Mesothelial cell of epicardium (in vitro differentiated cells): ENCODE results near the gene EZH2. TPM values are rescaled to one million over a fixed set of nuclear protein-coding genes. Genes with fewer than 3 reads are reported as not detected.

ENCODE experiments used
- DNase-seq, 2 experiments: peaks; one replicate each; pipeline ENCODE4 v3.0.0; 2021; ENCODE audit warnings: low spot score in 2 of 2; ENCODE audit not compliant: unreplicated experiment in 2 of 2
- H3K27ac Mint-ChIP-seq: 2 replicates; pipeline ENCODE4 v1.8.0; 2021; ENCODE audit warnings: mixed read lengths
- H3K27me3 Mint-ChIP-seq: 2 replicates; pipeline ENCODE4 v1.8.0; 2021; ENCODE audit warnings: low read depth, mixed read lengths
- H3K36me3 Mint-ChIP-seq: 2 replicates; pipeline ENCODE4 v1.8.0; 2021; ENCODE audit warnings: mixed read lengths
- H3K4me1 Mint-ChIP-seq: 2 replicates; pipeline ENCODE4 v1.8.0; 2021; ENCODE audit warnings: mixed read lengths
- H3K4me3 Mint-ChIP-seq: 2 replicates; pipeline ENCODE4 v1.8.0; 2021; ENCODE audit warnings: mild to moderate bottlenecking, moderate library complexity, mixed read lengths
- H3K9me3 Mint-ChIP-seq: 2 replicates; pipeline ENCODE4 v1.8.0; 2021; ENCODE audit warnings: mixed read lengths
- CTCF ChIP-seq: fragments of 200-600 bp; sonication (generic); IDR thresholded peaks from one replicate; pipeline ENCODE4 v1.5.0; 2021; ENCODE audit warnings: antibody characterized with exemption; ENCODE audit not compliant: unreplicated experiment
- total RNA-seq: library from RNA; stranded (reverse); gene quantifications from 3 replicates; pipeline ENCODE4 v1.2.1, GENCODE V29; 2021

EZH2 gene
- total RNA-seq, 1 donor from 2014 or later = 29.2 TPM

GRCh38 chr7:148793590-148793989, 90.5 kb downstream of the EZH2 start:
- H3K9me3 Mint-ChIP-seq = peaks cover 17% of the 10 kb centered on the region
- DNase-seq = no peak
- H3K27me3 Mint-ChIP-seq = no peaks in the 10 kb centered on the region
- no peaks in the 10 kb centered on the region for H3K4me1 Mint-ChIP-seq
- TF ChIP-seq CTCF = no peak
- H3K36me3 Mint-ChIP-seq = peaks cover 72% of the 10 kb centered on the region
- H3K4me3 Mint-ChIP-seq = no peak overlapping the region
- no peak overlapping the region for H3K27ac Mint-ChIP-seq

GRCh38 chr7:148791546-148791945, 92.5 kb downstream of the EZH2 start:
- DNase-seq = no peak

GRCh38 chr7:148790850-148791249, 93.2 kb downstream of the EZH2 start:
- no peak for DNase-seq
- Mint-ChIP-seq H3K4me3 (no peak overlapping the region), H3K36me3 (peaks cover 69% of the 10 kb centered on the region), H3K27me3 (no peaks in the 10 kb centered on the region), H3K4me1 (no peaks in the 10 kb centered on the region), H3K27ac (no peak overlapping the region), H3K9me3 (peaks cover 13% of the 10 kb centered on the region)
- no peak for TF ChIP-seq CTCF

More at GRCh38 chr7:148791546-148791945, 92.5 kb downstream of the EZH2 start:
- Mint-ChIP-seq H3K4me3 (no peak overlapping the region), H3K27ac (no peak overlapping the region), H3K9me3 (peaks cover 13% of the 10 kb centered on the region), H3K36me3 (peaks cover 73% of the 10 kb centered on the region), H3K4me1 (no peaks in the 10 kb centered on the region), H3K27me3 (no peaks in the 10 kb centered on the region)
- TF ChIP-seq CTCF = no peak

GRCh38 chr7:148790131-148790726, 93.9 kb downstream of the EZH2 start:
- Mint-ChIP-seq H3K9me3 (peaks cover 13% of the 10 kb centered on the region), H3K27me3 (no peaks in the 10 kb centered on the region), H3K4me3 (no peak overlapping the region), H3K27ac (no peak overlapping the region), H3K36me3 (peaks cover 68% of the 10 kb centered on the region), H3K4me1 (no peaks in the 10 kb centered on the region)
- TF ChIP-seq CTCF = no peak
- no peak for DNase-seq

- no peak for TF ChIP-seq CTCF
- DNase-seq = no peak
- Mint-ChIP-seq H3K36me3 (peaks cover 60% of the 10 kb centered on the region), H3K4me3 (no peak overlapping the region), H3K27ac (no peak overlapping the region), H3K9me3 (peaks cover 8% of the 10 kb centered on the region), H3K27me3 (no peaks in the 10 kb centered on the region), H3K4me1 (peaks cover 5% of the 10 kb centered on the region)
Measured at GRCh38 chr7:148789220-148789619, 94.9 kb downstream of the EZH2 start.
